Activated naive CD4-positive, alpha-beta T cell treated with anti-CD3 and anti-CD28 coated beads, Interleukin-2, amount 50 U/mL, for 24 hours (primary cell): ENCODE measurements around the gene FAM118B.

Experiments
- H3K27ac Mint-ChIP-seq: one replicate; pipeline ENCODE4 v1.8.0; 2021; ENCODE audit warnings: mild to moderate bottlenecking, mixed read lengths
- H3K27me3 Mint-ChIP-seq: one replicate; pipeline ENCODE4 v1.8.0; 2021; ENCODE audit warnings: mixed read lengths
- H3K36me3 Mint-ChIP-seq: one replicate; pipeline ENCODE4 v1.8.0; 2021; ENCODE audit warnings: mixed read lengths
- H3K4me1 Mint-ChIP-seq: one replicate; pipeline ENCODE4 v1.8.0; 2021; ENCODE audit warnings: mixed read lengths
- H3K4me3 Mint-ChIP-seq: one replicate; pipeline ENCODE4 v1.8.0; 2021; ENCODE audit warnings: mild to moderate bottlenecking, mixed read lengths
- H3K9me3 Mint-ChIP-seq: one replicate; pipeline ENCODE4 v1.8.0; 2021; ENCODE audit warnings: mixed read lengths

Gene FAM118B

DNA sequence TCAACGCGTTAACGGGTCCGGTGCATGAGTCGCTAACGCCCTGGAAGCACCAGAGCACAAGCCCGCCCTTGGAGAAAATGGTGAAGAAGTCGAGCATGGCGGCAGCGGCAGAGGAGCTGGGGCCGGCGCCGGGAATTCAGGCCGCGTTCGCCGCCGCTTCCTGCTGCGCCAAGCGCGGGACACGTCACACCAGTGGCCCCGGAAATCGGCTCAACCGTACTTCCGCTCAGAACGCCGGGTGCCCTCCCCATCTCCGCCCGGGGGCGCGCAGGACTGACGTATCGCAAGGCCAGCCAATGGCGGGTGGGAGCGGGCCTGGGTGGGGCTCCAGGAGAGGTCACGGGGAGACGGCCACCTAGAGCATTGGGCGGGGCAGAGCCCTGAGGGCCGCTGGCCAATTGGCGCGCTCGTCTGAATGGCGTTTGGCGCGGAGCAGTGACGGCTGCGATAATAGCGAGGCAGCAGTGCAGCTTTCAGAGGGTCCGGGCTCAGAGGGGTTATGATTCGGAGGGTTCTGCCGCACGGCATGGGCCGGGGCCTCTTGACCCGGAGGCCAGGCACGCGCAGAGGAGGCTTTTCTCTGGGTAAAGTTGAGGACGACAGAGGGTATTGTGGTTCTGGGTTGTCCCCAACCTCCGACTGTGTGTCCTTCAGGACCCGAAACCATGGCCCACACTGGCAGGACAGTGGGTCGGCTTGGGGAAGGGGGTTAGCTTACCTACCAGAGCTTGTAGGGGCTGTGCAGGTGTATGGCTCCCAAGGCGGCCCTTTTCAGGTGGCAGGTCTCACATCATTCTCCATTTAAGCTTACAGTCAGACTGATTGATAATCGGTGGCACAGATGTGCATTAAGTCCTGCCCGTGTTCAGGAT is 57.4 kb downstream of the FAM118B start, which contains the start of the genes FOXRED1 and SRPRA:
FOXRED1 (plus strand) TSS at position 447 of the 872 bp plus-strand sequence; CDS start at position 500, 53 bp downstream.
SRPRA (minus strand) TSS at position 188 of the 872 bp plus-strand sequence; CDS start at position 97, 91 bp downstream.
- Mint-ChIP-seq H3K9me3 (no peaks in the 10 kb centered on the region), H3K27me3 (no peaks in the 10 kb centered on the region), H3K4me3 (peak within 1 kb of the TSS; percentile 98), H3K27ac (peak within 1 kb of the TSS; percentile 97), H3K36me3 (peaks cover 21% of the 10 kb centered on the region), H3K4me1 (peaks cover 48% of the 10 kb centered on the region)

DNA sequence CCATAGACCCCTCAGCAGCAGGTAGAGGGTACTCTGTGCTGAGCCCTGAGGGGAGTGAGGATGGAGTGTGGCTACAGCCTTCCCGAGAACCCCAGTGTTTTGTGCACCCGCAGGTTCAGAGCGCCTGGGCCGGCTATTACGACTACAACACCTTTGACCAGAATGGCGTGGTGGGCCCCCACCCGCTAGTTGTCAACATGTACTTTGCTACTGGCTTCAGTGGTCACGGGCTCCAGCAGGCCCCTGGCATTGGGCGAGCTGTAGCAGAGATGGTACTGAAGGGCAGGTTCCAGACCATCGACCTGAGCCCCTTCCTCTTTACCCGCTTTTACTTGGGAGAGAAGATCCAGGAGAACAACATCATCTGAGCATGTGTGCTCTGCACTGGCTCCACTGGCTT is 65.7 kb downstream of the FAM118B start:
- Mint-ChIP-seq H3K36me3 (peaks cover 13% of the 10 kb centered on the region), H3K27me3 (no peaks in the 10 kb centered on the region), H3K4me3 (no peak overlapping the region), H3K27ac (no peak overlapping the region), H3K9me3 (no peaks in the 10 kb centered on the region), H3K4me1 (peaks cover 30% of the 10 kb centered on the region)

DNA sequence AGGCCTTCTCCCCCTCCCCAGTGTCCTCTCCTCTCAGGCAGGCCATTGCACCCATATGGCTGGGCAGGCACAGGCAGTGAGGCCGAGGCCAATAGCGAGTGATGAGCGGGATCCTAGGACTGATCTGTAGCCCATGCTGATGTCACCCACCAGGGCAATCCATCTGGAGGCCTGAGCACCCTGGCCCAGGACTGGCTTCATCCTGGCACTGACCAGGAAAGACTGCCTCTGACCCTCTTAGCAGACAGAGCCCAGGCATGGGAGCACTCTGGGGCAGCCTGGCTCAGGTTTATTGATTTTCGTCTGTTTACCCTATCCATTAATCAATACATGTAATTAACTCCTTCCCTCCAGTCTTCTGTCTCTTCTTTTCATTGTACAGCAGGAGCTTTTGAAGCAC is 66.2 kb downstream of the FAM118B start:
- Mint-ChIP-seq H3K27ac (no peak overlapping the region), H3K4me3 (no peak overlapping the region), H3K27me3 (no peaks in the 10 kb centered on the region), H3K9me3 (no peaks in the 10 kb centered on the region), H3K4me1 (peaks cover 33% of the 10 kb centered on the region), H3K36me3 (peaks cover 13% of the 10 kb centered on the region)

DNA sequence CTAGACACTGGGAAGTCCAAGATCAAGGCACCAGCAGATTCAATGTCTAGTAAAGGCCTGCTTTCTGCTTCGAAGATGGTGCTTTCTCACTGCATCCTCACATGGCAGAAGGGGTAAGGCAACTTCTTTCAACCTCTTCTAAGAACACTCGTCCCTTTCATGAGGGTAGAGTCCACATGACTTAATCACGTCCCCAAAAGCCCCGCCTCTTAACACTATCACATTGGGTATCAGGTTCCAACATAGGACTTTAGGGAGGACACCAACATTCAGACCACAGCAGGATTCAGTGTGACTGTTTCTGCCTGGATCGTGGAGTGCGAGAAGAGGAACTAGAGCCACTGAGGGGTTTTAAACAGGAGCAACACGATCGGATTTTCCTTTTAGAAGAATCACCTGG is 67.6 kb downstream of the FAM118B start:
- peaks cover 41% of the 10 kb centered on the region for H3K4me1 Mint-ChIP-seq
- H3K27ac Mint-ChIP-seq = no peak overlapping the region
- no peaks in the 10 kb centered on the region for H3K9me3 Mint-ChIP-seq
- no peaks in the 10 kb centered on the region for H3K27me3 Mint-ChIP-seq
- H3K4me3 Mint-ChIP-seq = no peak overlapping the region
- peaks cover 11% of the 10 kb centered on the region for H3K36me3 Mint-ChIP-seq

DNA sequence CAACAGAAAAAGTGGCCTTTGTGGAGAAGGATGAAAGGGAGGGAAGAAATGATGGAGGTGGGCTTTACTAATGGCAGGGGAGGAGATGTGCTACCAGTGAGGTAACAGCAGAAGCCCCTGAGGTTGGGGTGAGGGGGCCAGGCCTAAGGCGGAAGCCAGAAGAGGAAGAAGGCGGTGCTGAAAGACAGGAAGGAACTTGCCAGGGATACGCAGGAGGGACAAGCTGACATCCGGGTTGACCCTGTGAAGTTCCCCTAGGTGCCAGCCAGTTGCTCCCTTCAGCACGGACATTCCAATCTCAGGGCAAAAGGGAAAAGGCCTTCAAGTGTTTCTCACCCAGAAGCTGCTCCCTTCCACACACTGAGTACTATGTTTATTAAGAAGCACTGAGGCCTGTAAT is 69.0 kb downstream of the FAM118B start:
- Mint-ChIP-seq H3K4me3 (no peak overlapping the region), H3K27me3 (no peaks in the 10 kb centered on the region), H3K36me3 (peaks cover 9% of the 10 kb centered on the region), H3K9me3 (no peaks in the 10 kb centered on the region), H3K4me1 (peaks cover 55% of the 10 kb centered on the region), H3K27ac (peak overlapping the region; percentile 84)

DNA sequence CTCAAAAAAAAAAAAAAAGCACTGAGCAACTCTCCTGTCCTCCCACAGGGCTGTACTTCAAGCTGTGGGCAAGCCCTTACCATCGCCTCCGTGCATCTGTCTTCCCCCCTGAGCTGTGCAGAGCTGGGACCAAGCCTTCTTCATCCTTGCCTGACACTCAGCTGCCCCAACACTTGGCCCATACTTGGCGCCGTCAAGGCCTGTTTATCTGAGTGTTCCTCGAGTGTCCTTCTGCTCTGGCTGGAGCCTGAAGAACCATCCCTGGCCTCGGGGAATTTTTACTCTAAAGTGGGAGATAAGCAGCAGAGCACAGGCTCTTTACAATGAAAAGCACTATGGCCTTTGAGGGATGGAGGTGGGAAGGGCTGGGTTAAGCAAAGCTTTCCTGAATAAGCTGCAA is 69.7 kb downstream of the FAM118B start:
- peaks cover 8% of the 10 kb centered on the region for H3K36me3 Mint-ChIP-seq
- peaks cover 57% of the 10 kb centered on the region for H3K4me1 Mint-ChIP-seq
- no peaks in the 10 kb centered on the region for H3K9me3 Mint-ChIP-seq
- H3K27ac Mint-ChIP-seq = peak overlapping the region; percentile 76
- peak overlapping the region; percentile 95 for H3K4me3 Mint-ChIP-seq
- no peaks in the 10 kb centered on the region for H3K27me3 Mint-ChIP-seq

DNA sequence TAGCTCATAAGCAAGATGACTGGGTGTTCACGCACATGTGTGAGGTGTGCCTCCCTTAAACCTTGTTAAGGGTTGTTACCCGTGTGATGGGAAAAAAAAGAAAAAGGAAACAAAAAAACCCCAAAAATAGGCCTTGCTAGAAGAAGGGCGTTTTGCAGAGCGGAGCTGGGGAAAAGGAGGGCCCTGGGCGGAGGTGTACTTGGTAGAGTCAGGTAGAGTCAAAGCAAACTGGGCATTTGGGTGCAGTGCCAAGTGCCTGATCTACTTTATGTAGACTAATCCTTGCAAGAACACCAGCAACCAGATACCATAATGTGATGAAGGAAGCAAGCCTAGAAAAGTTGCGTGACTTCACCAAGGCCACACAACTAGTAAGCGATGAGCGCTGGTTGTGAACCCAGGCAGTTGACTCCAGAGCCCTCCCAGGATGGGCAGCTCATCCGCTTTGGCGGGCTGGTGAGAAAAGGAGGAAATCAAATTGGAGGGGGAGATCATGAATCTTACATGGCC is 70.1 kb downstream of the FAM118B start:
- H3K27ac Mint-ChIP-seq = peak overlapping the region; percentile 92
- peaks cover 8% of the 10 kb centered on the region for H3K36me3 Mint-ChIP-seq
- H3K27me3 Mint-ChIP-seq = no peaks in the 10 kb centered on the region
- peak overlapping the region; percentile 95 for H3K4me3 Mint-ChIP-seq
- H3K9me3 Mint-ChIP-seq = no peaks in the 10 kb centered on the region
- H3K4me1 Mint-ChIP-seq = peaks cover 58% of the 10 kb centered on the region

DNA sequence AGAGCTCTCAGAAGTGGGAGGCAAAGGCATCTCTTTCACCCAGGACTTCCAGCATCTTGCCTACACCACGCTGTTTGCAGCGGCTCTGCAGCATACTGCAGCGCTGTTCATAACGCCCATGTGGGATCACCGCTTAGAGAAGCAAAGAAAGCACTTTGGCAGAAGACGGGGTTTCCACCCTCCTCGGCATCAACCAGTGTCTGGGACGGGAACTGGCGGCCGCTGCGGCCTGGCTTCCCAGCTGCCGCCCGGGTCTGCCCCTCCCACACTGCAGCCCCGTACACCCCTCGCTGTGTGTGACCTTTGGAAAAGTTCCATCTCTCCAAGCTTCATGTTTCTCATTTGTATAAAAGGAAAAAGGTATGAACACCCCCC is 70.8 kb downstream of the FAM118B start:
- Mint-ChIP-seq H3K36me3 (peaks cover 7% of the 10 kb centered on the region), H3K27ac (peak overlapping the region; percentile 92), H3K27me3 (no peaks in the 10 kb centered on the region), H3K4me3 (peak overlapping the region; percentile 95), H3K9me3 (no peaks in the 10 kb centered on the region), H3K4me1 (peaks cover 62% of the 10 kb centered on the region)

DNA sequence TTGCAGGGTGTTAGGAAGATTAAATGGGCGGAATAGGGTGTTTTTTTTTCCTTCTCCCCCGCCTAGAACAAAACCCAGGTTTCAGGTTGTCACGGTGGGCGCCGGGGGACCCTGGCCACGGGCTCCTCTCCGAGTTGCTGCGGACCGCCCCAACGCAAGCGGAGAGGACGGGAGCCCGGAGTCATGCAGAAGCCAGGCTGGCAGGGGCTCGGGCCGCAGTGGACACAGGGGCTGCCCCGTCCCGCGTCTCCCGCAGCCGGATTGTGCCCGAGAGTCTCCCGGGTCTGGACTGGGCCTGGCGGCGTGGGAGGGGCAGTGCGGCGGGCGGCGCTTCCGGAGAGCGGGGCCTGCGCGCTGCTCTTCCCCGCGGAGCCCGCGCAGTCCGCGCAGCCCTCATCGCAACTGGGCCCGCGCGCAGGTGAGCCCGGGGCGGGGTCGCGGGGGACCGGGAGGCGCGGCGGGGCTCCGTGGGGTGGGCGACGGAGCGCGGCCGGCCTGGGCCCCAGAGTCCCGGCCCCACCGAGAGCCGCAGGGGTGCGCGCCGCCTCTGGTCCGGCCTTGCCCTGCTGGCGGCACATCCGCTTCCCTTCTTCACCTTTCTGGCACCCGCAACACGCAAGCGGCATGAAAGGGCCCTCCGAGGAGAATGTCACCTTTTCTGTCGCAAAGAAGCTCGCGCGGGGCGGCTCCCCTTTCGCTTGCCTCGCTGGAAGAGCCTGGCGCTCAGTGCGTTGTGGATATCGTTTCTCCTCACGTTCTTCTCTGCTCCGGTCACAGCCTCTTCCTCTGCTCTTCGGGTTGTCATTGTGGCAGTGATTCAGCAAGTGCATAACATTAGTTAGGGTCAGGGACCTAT is 71.4 kb downstream of the FAM118B start, which contains the start of gene TIRAP:
TIRAP (plus strand) TSS at position 358 of the 856 bp plus-strand sequence. CDS start 7,802 bp downstream, outside the sequence.
- peak within 1 kb of the TSS; percentile 99 for H3K4me3 Mint-ChIP-seq
- H3K27me3 Mint-ChIP-seq = no peaks in the 10 kb centered on the region
- H3K4me1 Mint-ChIP-seq = peaks cover 62% of the 10 kb centered on the region
- H3K9me3 Mint-ChIP-seq = no peaks in the 10 kb centered on the region
- peak within 1 kb of the TSS; percentile 98 for H3K27ac Mint-ChIP-seq
- H3K36me3 Mint-ChIP-seq = peaks cover 2% of the 10 kb centered on the region

DNA sequence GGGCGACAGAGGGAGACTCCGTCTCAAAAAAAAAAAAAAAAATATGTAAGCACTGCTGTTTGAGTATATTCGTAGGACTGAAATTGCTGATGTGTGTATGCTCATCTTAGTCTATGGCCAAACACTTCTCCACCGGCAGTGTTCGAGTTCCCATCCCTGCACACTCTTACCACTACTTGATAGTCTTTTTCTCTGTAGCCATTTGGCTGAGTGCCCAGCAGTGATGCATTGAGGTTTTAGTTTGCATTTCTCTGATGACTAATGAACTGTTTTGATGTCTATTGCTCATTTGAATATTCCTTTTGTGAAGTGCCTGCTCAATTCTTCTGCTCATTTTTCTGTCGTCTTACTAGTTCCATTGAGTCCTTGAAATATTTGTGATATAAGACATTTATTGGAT is 73.2 kb downstream of the FAM118B start:
- Mint-ChIP-seq H3K27ac (peak overlapping the region; percentile 38), H3K27me3 (no peaks in the 10 kb centered on the region), H3K9me3 (no peaks in the 10 kb centered on the region), H3K4me3 (peak overlapping the region; percentile 76), H3K4me1 (peaks cover 61% of the 10 kb centered on the region), H3K36me3 (no peaks in the 10 kb centered on the region)

DNA sequence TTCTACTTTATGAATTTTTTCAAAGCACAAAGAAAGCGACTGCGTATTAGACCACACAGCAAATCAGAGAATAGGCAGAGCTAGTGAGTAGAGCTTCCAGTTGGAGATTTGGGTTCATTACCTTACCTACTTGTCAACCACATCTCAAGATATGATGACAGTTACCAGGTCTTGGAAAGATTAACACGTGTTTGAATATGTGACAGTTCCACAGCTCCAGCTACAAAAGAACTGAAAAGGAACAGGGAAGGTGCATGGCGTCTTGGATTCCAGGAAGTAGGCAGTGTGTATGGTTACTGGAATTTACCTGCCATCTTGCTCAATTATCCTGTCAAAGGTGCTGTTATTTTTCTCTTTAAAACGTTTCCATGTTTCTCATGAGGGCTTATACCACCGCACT is 76.7 kb downstream of the FAM118B start:
- Mint-ChIP-seq H3K9me3 (no peaks in the 10 kb centered on the region), H3K27me3 (no peaks in the 10 kb centered on the region), H3K4me3 (no peak overlapping the region), H3K27ac (no peak overlapping the region), H3K36me3 (no peaks in the 10 kb centered on the region), H3K4me1 (peaks cover 36% of the 10 kb centered on the region)

DNA sequence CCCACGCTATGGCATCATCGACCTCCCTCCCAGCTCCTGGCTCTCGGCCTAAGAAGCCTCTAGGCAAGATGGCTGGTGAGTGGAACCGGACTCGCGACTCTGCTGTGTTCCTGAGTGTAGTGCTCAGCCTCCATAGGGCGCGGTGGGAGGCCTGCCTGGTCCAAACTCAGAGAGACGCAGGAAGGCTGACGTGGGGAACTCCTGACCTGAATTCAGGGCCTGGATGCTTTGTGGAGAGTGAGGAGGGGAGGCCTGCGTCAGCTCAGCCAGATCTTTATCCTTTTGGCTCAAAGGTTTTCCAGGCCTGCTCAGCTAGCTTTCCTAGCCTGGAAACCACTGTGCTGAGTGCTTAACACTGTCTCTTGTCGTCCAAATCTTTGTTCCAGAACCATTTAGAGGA is 79.3 kb downstream of the FAM118B start:
- no peaks in the 10 kb centered on the region for H3K9me3 Mint-ChIP-seq
- H3K4me3 Mint-ChIP-seq = no peak overlapping the region
- H3K36me3 Mint-ChIP-seq = peaks cover 6% of the 10 kb centered on the region
- H3K27ac Mint-ChIP-seq = no peak overlapping the region
- peaks cover 18% of the 10 kb centered on the region for H3K4me1 Mint-ChIP-seq
- H3K27me3 Mint-ChIP-seq = no peaks in the 10 kb centered on the region

DNA sequence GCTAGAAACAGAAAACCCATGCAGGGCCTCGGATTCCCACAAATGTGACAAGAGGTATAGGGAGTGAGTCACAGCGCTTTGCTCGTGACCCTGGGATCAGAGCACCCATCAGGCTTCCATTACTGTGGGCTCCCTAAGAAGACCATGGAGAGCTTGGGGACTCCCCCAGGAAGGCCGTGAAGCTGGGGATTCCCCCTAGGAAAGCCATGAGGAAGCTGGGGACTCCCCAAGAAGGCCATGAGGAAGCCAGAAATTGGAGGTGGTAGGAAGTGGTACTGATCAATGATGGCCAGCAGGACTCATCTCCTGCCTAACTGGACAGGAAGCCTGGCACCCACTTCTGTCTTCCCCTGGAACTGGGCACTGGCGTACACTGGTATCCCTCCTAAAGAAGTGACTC is 82.1 kb downstream of the FAM118B start:
- no peaks in the 10 kb centered on the region for H3K9me3 Mint-ChIP-seq
- H3K27ac Mint-ChIP-seq = no peak overlapping the region
- H3K36me3 Mint-ChIP-seq = peaks cover 9% of the 10 kb centered on the region

DNA sequence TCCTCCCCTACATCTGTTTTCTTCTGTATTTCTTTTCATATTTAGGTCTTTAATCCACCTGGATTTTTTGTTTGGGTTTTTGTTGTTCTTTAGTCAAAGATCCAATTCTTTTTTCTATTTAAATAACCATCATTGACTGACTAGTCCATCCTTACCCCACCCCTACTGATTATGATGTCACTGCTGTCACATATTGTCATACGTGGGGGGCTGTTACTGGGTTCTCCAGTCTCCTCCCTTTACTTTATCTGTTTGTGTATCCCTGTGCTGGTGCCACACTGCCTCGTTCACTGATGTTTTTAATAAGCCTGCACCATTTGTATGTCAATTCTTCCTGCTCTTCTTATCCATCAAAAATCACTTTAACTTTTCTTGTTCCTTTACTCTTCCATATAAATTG is 85.4 kb downstream of the FAM118B start:
- H3K4me3 Mint-ChIP-seq = no peak overlapping the region
- no peak overlapping the region for H3K27ac Mint-ChIP-seq
- H3K9me3 Mint-ChIP-seq = no peaks in the 10 kb centered on the region
- H3K27me3 Mint-ChIP-seq = no peaks in the 10 kb centered on the region
- peaks cover 9% of the 10 kb centered on the region for H3K36me3 Mint-ChIP-seq
- H3K4me1 Mint-ChIP-seq = peaks cover 18% of the 10 kb centered on the region

More for the DNA sequence above, 82.1 kb downstream of the FAM118B start:
- Mint-ChIP-seq H3K4me1 (peaks cover 18% of the 10 kb centered on the region), H3K4me3 (no peak overlapping the region), H3K27me3 (no peaks in the 10 kb centered on the region)

DNA sequence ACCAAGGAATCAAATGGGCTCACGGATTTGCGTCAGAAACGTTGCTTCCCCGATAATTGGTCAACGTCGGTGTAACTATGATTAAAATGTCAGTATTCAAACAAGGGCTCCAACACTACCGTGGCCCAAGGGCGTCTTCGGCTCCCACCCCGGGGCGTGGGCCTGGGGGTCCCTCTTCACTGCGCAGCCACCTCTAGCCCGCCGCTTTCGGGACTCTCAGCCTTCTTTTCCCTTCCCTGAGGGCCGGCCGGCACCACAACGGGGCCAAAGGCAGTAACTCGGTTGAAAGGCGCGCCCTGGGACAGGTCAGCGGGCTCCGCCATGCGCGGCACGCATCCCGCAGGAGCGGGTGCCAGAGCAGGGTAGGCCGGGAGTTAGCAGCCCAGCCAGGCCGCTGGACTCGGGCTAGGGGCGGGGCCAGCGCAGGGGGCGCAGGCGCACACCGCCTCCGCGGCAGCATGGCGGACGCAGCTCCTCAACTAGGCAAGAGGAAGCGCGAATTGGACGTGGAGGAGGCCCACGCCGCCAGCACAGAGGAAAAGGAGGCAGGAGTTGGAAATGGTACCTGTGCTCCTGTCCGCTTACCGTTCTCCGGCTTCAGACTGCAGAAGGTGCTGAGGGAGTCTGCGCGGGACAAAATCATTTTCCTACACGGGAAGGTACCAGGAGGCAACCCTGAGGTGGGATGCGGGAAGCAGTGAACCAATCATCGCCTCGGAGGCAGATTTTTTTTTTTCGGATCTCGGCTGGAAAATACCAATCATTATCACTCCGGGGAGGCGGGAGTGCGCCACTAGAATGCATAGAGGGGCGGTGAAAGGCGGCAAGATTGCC is 92.3 kb downstream of the FAM118B start, which contains the start of gene DCPS:
DCPS (plus strand) TSS at position 438 of the 834 bp plus-strand sequence; CDS start at position 459, 21 bp downstream.
- peak within 1 kb of the TSS; percentile 99 for H3K4me3 Mint-ChIP-seq
- H3K27ac Mint-ChIP-seq = peak within 1 kb of the TSS; percentile 94
- peaks cover 43% of the 10 kb centered on the region for H3K4me1 Mint-ChIP-seq
- H3K9me3 Mint-ChIP-seq = no peaks in the 10 kb centered on the region
- no peaks in the 10 kb centered on the region for H3K27me3 Mint-ChIP-seq
- H3K36me3 Mint-ChIP-seq = peaks cover 4% of the 10 kb centered on the region
